ENCODE measurements around the gene KLHL5.

The KLHL5 gene

DNA sequence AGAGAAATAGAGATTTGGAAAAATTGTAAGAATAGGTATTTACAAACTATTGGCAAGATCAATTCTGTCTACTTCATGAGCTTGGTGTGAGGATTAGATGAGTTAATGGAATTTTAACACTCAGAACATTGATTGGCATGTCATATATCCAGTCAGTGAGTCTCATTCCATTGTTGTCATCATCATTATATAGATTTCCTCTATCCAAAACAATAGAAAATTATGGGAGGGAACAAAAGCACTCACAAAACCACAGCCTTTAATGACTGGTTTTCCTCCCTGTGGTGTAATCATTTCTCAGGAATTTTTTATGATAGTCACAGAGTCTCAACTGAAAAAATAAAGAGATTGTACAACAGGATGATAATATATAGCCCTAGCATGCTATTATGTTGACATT lies 21.1 kb downstream of the KLHL5 start:
- H3K36me3 ChIP-seq (ENCODE audit: low read length), result no peaks in the 10 kb centered on the region; the same call in 1 of the 2 replicates
- no peak overlapping the region for H3K27ac ChIP-seq (ENCODE audit: low read depth, low read length)
- no peaks in the 10 kb centered on the region for H3K9me3 ChIP-seq (ENCODE audit: insufficient read depth, low read length)
- no peak overlapping the region for H3K4me2 ChIP-seq (ENCODE audit: low read depth, low read length, poor library complexity, severe bottlenecking)
- H3K4me3 ChIP-seq (ENCODE audit: insufficient read depth, low read length, poor library complexity, severe bottlenecking), result no peak overlapping the region
- no peaks in the 10 kb centered on the region for H4K20me1 ChIP-seq (ENCODE audit: low read depth, low read length)
- no peak overlapping the region for H3K9ac ChIP-seq (ENCODE audit: low read length)
- TF ChIP-seq, protein P1, sequence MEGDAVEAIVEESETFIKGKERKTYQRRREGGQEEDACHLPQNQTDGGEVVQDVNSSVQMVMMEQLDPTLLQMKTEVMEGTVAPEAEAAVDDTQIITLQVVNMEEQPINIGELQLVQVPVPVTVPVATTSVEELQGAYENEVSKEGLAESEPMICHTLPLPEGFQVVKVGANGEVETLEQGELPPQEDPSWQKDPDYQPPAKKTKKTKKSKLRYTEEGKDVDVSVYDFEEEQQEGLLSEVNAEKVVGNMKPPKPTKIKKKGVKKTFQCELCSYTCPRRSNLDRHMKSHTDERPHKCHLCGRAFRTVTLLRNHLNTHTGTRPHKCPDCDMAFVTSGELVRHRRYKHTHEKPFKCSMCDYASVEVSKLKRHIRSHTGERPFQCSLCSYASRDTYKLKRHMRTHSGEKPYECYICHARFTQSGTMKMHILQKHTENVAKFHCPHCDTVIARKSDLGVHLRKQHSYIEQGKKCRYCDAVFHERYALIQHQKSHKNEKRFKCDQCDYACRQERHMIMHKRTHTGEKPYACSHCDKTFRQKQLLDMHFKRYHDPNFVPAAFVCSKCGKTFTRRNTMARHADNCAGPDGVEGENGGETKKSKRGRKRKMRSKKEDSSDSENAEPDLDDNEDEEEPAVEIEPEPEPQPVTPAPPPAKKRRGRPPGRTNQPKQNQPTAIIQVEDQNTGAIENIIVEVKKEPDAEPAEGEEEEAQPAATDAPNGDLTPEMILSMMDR (IDR thresholded peaks at IDR 0.05; ENCODE audit: insufficient read depth, low read length, poor library complexity, severe bottlenecking), result no peak
- no peak for TF ChIP-seq EZH2phosphoT487 (conservative IDR thresholded peaks at IDR 0.05; ENCODE audit: low read length)
- no peaks in the 10 kb centered on the region for H3K9me2 ChIP-seq (replicated peaks; ENCODE audit: insufficient read depth, low read length)
- H3F3A ChIP-seq (ENCODE audit: insufficient read depth), result no peaks in the 10 kb centered on the region
- H3K79me2 ChIP-seq (ENCODE audit: insufficient read depth, low read length), result no peaks in the 10 kb centered on the region
- no peaks in the 10 kb centered on the region for H3K27me3 ChIP-seq (ENCODE audit: low read length)
- no peak overlapping the region for H2AFZ ChIP-seq (ENCODE audit: low read depth, low read length, severe bottlenecking)

DNA sequence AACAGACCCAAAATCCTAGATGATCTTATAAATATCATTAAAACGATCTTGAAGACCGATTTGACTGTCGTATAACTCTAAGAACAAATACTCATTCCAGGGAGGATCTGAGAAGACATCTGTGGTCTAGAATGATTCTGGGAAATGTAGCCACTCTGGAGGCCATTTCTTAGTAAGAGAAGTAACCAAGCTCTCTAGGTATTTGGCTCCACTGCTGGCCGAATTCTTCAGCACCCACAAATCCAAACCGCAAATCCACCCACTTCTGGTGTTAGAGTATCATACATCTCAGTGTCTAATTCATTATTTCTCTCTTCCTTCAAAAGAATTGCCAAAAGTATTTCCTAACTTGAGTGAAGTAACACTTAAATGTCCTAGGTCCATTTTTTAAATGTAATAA lies 23.9 kb downstream of the KLHL5 start:
- H3F3A ChIP-seq (ENCODE audit: insufficient read depth), result no peaks in the 10 kb centered on the region
- H4K20me1 ChIP-seq (ENCODE audit: low read depth, low read length), result no peaks in the 10 kb centered on the region
- no peak overlapping the region for H3K27ac ChIP-seq (ENCODE audit: low read depth, low read length)
- no peaks in the 10 kb centered on the region for H3K9me2 ChIP-seq (replicated peaks; ENCODE audit: insufficient read depth, low read length)
- TF ChIP-seq EZH2phosphoT487 (conservative IDR thresholded peaks at IDR 0.05; ENCODE audit: low read length), result no peak
- TF ChIP-seq, protein P1 (IDR thresholded peaks at IDR 0.05; ENCODE audit: insufficient read depth, low read length, poor library complexity, severe bottlenecking), result no peak
- H3K4me3 ChIP-seq (ENCODE audit: insufficient read depth, low read length, poor library complexity, severe bottlenecking), result no peak overlapping the region
- no peaks in the 10 kb centered on the region for H3K79me2 ChIP-seq (ENCODE audit: insufficient read depth, low read length)
- no peak overlapping the region for H3K4me2 ChIP-seq (ENCODE audit: low read depth, low read length, poor library complexity, severe bottlenecking)
- peaks cover 3% of the 10 kb centered on the region; the same call in 1 of the 2 replicates for H3K36me3 ChIP-seq (ENCODE audit: low read length)
- H3K9ac ChIP-seq (ENCODE audit: low read length), result no peak overlapping the region
- no peaks in the 10 kb centered on the region for H3K27me3 ChIP-seq (ENCODE audit: low read length)
- H3K9me3 ChIP-seq (ENCODE audit: insufficient read depth, low read length), result no peaks in the 10 kb centered on the region
- no peak overlapping the region for H2AFZ ChIP-seq (ENCODE audit: low read depth, low read length, severe bottlenecking)

DNA sequence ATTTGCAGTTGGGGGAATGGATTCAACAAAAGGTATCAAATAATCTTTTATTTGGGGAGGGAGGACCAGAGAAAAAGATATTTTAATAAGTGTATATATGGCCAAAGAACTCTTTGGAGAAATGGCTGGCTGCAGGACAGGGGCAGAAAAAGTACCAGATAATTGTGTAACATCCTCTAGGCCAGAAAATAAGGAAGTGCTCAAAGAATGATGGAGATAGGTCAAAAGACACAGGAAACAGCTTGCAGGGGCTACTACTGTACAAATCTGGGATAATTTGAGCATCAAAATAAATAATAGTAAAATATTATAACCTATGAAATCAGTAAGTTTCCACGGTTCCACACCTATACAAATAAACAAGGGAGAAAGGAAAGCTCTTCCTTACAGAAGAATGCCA lies 34.8 kb downstream of the KLHL5 start:
- H4K20me1 ChIP-seq (ENCODE audit: low read depth, low read length), result no peaks in the 10 kb centered on the region
- H3K4me3 ChIP-seq (ENCODE audit: insufficient read depth, low read length, poor library complexity, severe bottlenecking), result no peak overlapping the region
- H3K27ac ChIP-seq (ENCODE audit: low read depth, low read length), result no peak overlapping the region
- H3K79me2 ChIP-seq (ENCODE audit: insufficient read depth, low read length), result no peaks in the 10 kb centered on the region
- H3K36me3 ChIP-seq (ENCODE audit: low read length), result no peaks in the 10 kb centered on the region
- H3K27me3 ChIP-seq (ENCODE audit: low read length), result no peaks in the 10 kb centered on the region
- peaks cover 2% of the 10 kb centered on the region; the same call in 1 of the 2 replicates for H3F3A ChIP-seq (ENCODE audit: insufficient read depth)
- TF ChIP-seq, protein P1 (IDR thresholded peaks at IDR 0.05; ENCODE audit: insufficient read depth, low read length, poor library complexity, severe bottlenecking), result no peak
- no peak for TF ChIP-seq EZH2phosphoT487 (conservative IDR thresholded peaks at IDR 0.05; ENCODE audit: low read length)
- H3K9me2 ChIP-seq (replicated peaks; ENCODE audit: insufficient read depth, low read length), result no peaks in the 10 kb centered on the region
- H2AFZ ChIP-seq (ENCODE audit: low read depth, low read length, severe bottlenecking), result no peak overlapping the region
- no peak overlapping the region for H3K4me2 ChIP-seq (ENCODE audit: low read depth, low read length, poor library complexity, severe bottlenecking)
- H3K9me3 ChIP-seq (ENCODE audit: insufficient read depth, low read length), result no peaks in the 10 kb centered on the region
- no peak overlapping the region for H3K9ac ChIP-seq (ENCODE audit: low read length)
